Activated CD8-positive, alpha-beta memory T cell treated with anti-CD3 and anti-CD28 coated beads, Interleukin-2, amount 50 U/mL, for 48 hours (primary cell): Measurements from ENCODE around the gene HILPDA.
"Not testable (repeated sequence)": the region's sequence is repeated elsewhere in the genome, so short reads cannot be mapped to it uniquely, and the experiment has no call there.

Source experiments
- DNase-seq: peaks from one replicate; pipeline ENCODE4 v3.0.0-alpha.2; 2020

The HILPDA gene

DNA sequence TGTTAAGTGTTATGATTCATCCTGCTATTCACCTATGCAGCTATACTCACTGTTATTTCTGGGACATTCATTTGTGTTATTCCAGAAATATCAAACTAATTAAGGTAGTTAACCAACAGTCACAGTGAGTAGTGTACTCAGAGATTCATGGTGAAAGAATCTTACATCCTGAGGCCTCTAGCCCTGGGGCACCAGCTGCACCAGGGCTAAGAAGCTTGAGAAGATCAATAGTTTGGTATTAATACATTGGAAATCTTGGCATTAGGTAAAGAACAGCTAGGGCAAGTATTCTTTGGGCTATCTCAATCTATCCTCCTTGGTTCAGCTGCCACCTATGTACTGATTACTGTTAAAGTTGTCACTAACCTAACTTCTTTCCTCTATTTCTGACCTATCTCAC is 11.2 kb downstream of the HILPDA start:
- DNase-seq = not testable (repeated sequence)

DNA sequence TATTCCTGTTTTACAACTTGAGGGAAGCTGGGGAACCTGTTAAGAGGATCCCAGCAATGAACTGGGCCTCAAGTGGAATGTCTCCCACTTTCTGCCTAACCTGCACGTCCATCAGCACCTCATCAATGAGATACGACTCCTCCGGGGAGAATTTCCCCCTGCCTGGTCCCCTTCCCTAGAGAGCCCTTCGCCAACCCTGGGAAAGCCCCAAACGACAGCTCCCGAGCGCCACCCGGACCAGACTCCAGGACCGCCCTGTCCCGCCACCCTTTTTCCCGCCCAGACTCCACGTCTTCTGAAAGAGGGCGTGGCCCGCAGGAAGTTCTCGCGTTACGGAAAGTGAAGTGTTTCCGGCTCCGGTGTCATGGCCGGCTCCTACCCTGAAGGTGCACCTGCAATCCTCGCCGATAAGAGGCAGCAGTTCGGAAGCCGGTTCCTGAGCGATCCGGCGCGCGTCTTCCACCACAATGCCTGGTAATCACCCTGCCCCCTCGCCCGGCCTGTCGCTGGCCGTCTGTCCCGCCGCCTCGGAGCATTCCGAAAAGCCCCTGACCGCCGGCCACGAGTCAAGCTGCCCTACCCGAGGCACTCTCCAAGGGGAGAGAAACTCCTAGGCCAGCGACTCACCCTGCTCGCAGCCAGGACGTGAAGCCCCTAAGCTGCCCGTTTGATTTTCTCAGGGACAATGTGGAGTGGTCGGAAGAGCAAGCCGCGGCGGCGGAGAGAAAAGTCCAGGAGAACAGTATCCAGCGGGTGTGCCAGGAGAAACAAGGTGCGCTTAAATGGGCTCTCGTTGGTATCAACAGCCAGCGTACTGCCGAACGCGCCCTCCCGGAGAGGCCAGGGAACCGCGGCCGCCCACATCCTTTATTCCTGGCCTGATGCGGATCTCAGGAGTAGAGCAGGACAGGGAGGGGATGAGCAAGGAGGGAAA is 21.0 kb downstream of the HILPDA start, which contains the start of gene METTL2B:
Gene METTL2B, plus strand, starts transcription at position 347 of the 934 bp plus-strand sequence. Its CDS starts 18 bp downstream, at position 365.
- DNase-seq = peak; percentile 93

DNA sequence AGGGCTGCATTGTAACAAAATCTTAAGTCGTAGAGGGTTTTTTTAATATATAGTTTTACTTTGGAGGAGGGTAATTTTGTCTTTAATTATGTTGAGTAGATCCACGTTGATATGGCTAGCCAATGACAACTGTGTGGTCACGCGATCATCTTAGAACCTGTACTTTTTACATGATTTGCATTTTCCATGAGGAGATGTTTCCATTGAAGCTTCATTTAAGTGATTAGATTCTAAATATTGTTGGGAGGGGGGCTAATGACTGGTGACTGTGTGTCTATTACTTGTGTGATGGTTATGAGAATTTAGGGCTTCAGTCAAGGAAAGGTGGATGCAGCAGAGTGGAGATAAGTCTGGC is 21.6 kb downstream of the HILPDA start:
- DNase-seq = not testable (repeated sequence)

DNA sequence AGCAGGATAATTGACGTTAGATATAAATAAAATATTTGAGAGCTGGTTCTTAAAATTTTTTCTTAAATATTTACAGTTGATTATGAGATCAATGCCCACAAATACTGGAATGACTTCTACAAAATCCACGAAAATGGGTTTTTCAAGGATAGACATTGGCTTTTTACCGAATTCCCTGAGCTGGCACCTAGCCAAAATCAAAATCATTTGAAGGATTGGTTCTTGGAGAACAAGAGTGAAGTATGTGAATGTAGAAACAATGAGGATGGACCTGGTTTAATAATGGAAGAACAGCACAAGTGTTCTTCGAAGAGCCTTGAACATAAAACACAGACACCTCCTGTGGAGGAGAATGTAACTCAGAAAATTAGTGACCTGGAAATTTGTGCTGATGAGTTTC is 23.4 kb downstream of the HILPDA start:
- not testable (repeated sequence) for DNase-seq

DNA sequence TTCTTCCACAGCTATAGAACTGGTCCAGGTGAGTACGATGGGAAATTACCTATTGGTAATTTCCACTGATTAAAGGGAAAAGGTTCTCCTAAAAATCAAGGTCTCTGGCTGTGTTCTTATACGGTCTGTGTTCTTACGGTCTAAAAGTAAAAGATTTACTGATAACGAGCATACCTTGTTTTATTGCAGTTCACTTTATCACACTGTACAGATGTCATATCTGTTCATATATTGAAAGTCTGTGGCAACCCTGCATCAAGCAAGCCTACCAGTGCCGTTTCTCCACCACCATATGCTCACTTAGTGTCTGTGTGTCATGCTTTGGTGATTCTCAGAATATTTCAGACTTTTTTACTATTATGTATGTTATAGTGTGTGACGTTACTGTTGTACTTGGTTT is 32.5 kb downstream of the HILPDA start:
- DNase-seq = not testable (repeated sequence)

DNA sequence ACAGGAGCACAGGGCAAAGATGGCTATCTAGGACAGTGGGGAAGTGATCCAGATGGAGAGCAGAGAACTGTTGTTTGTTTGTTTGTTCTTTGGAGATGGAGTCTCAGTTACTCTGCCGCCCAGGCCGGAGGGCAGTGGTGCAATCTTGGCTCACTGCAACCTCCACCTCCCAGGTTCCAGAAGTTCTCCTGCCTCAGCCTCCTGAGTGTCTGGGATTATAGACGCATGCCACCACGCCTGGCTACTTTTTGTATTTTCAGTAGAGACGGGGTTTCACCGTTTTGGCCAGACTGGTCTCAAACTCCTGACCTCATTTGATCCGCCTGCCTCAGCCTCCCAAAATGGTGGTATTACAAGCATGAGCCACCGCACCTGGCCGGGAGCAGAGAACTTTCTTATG is 41.7 kb downstream of the HILPDA start:
- DNase-seq = no peak

DNA sequence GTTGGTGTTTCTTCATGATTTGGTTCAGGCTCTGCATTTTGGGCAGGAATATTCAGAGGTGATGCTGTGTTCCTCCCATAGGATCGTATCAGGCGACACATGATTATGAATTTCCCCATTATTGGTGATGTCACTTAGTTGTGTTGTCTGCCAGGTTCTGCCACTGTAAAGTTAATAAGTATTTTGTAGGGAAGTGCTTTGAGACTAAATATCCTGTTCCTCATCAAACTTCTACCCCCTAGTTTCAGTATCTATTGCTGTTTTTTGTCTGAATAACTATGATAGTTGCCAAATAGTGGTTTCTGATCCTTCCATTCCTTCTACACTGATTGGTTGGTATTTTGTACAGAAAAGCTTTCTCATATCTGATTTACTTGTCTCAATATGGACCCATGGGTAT is 49.7 kb downstream of the HILPDA start:
- DNase-seq = not testable (repeated sequence)

DNA sequence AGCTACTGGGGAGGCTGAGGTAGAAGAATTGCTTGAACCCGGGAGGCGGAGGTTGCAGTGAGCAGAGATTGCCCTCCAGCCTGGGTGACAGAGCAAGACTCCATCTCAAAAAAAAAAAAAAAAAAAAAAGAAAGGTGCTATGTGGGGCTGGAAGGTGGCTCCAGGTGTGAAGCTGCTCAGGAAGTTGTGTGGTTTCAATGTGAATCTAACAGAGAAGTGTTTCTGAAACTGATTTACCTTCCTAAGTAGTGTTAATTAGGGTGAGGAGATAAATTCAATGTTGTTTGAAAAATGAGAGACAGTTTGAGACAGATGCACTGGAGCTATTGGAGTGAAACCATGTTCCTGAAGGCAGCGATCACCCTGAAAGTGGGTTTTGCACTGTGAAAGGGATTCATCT is 51.1 kb downstream of the HILPDA start:
- DNase-seq = not testable (repeated sequence)

DNA sequence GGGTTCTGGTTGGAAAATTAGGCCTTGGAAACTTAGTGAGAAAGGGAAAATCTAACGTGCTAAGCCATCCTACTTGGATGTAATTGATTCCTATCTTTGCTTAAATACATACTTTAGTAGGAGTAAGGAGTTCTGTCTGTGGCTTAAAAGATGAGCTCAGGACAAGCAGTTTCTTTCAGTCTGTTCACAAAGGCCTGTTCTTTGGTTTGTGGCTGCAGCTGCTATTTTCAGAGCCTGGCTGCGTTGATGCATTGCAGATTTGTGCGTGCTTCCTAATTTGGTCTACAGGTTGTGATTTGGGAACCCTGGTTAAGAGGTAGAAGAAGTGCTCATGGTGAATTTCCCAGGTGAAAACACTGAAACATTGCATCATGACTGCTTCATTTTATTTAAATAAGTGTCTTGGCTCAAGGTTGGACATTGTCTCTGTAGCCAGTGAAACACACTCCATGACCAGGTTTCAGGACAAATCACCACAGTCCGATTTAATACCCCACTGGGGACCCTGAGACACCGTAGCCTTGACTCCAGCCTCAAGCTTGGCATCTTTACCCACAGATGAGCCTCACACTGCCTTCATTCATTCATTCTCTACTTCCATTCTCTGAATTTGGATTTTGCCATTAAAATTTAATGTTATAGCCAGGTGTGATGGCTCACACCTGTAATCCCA is 51.8 kb downstream of the HILPDA start:
- not testable (repeated sequence) for DNase-seq
